GM21737 (cell line): ENCODE measurements around the gene FAM50B.

Experiments
- ATAC-seq: cut with Tn5 transposase; IDR thresholded peaks from one replicate; pipeline ENCODE4 v1.9.1; 2021; ENCODE audit warnings: mild to moderate bottlenecking, moderate library complexity; ENCODE audit not compliant: unreplicated experiment

Gene FAM50B

GRCh38 chr6:3819161-3820110 lies 29.7 kb upstream of the FAM50B start:
- ATAC-seq, result no peak

DNA sequence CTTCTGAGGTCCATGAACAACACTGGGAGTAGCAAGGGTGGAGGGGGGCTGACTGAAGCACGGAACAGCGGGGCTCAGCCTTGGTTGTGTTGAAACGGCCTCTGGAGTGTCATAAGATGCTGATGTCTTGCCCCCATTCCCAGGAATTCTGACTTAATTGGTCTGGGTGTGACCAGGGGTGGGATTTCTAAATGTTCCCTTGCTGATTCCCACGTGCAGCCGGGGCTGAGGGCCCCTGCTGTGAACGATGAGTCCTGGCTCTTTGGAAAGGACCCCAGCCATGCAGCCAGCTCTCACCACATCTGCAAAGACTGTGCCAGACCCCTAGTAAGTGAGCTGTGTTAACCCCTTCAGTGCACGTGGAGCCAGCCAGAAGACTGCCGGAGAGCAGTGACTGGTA lies 28.6 kb upstream of the FAM50B start:
- no peak for ATAC-seq

DNA sequence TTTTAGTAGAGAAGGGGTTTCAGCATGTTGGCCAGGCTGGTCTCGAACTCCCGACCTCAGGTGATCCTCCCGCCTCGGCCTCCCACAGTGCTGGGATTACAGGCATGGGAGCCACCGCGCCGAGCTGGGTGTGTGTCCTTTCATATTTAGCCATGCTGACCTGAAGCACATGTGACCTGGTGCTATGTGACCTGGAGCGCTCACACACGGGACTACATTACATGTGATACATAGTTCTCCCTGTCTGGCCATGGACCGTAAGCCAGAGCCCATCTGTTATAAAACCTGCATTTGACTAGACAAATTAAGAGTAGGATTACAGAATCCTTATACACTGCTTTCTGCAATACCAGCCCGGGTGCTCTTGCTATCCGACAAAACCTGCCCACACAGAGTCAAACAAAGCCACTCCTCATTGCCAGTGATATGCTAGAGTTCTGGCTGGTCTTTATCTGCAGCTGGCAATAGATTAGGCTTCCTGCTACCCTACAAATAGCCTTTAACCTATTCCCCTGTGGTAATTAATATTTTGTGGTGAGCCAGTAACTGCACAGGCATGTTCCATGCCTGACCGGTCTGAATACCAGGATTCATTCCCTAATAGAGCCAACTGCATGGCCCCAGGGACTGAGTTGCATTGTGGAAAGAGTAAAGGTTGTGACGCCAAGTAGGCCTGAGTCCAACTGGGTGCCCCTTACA lies 26.3 kb upstream of the FAM50B start:
- no peak for ATAC-seq

DNA sequence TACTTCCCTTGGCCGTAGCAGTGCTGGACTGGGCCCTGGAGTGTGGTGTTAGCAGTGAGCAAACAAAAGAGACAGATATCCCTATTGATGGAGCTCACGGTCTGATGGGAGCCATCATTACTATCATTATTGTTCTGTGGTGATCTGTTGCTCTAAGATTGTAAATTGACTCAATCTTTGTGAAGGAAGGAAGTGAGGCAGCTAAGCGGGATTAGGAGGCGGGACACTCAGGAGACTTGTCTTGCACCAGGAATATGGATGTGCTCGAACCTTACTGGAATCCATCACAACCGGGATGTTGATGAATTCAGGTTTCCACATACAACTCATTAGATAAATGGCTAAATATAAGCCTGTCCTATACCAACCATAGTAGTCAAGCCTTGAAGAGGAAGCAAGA lies 25.5 kb upstream of the FAM50B start:
- ATAC-seq, result no peak

- no peak for ATAC-seq
Measured at GRCh38 chr6:3825331-3825831, 23.8 kb upstream of the FAM50B start.

DNA sequence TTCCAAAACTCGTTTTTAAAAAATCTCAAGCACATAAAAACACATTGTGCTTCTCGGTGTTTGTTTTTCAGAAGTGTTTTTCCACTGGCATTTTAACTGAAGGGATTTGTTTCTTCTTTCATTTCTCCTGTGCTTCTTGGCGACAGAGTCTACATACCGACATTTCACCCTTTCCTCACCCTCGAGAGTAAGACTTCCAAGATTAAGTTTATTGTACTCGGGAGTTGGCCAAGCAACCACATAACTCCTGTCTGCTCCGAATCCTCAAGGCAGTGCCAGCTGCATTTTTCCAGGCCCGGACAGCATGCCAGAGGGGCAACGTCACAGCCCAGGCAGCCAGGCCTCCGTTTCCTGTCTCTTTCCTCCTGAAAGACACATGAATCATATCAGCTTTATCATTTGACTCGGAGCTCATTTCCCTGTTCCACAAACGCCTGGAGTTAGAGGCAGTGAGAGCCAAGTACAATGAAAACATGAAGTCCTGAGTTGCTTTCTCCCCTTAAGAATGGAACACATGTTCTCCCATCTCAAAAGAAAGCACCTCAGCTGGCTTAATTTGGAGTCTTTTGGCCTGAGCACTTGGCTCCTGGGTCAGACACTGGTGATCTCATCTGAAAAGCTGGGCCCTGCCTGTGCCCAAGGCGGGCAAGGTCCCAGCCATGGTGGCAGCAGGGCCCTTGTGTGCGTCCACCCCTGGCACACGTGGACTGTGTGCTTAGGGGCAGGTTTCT lies 23.2 kb upstream of the FAM50B start:
- ATAC-seq, result no peak

- no peak for ATAC-seq
Measured at GRCh38 chr6:3829285-3829684, 19.9 kb upstream of the FAM50B start.

DNA sequence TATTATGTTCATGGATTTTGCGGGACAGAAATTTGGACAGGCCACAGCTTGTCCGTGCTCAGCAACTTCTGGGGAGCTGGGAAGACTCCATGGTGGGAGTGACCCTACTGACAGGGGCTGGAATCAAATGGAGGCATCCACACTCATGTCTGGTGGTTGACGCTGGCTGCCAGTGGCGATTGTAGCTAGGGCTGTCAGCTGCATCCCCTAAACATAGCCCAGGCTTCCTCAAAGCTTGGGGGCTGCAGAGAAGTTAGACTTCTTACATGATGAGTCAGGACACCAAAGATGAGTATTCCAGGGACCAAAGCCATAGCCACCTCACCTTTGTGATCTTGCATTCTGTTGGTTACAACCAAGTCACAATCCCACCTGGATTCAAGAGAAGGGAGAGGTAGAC lies 18.4 kb upstream of the FAM50B start:
- ATAC-seq, result no peak

DNA sequence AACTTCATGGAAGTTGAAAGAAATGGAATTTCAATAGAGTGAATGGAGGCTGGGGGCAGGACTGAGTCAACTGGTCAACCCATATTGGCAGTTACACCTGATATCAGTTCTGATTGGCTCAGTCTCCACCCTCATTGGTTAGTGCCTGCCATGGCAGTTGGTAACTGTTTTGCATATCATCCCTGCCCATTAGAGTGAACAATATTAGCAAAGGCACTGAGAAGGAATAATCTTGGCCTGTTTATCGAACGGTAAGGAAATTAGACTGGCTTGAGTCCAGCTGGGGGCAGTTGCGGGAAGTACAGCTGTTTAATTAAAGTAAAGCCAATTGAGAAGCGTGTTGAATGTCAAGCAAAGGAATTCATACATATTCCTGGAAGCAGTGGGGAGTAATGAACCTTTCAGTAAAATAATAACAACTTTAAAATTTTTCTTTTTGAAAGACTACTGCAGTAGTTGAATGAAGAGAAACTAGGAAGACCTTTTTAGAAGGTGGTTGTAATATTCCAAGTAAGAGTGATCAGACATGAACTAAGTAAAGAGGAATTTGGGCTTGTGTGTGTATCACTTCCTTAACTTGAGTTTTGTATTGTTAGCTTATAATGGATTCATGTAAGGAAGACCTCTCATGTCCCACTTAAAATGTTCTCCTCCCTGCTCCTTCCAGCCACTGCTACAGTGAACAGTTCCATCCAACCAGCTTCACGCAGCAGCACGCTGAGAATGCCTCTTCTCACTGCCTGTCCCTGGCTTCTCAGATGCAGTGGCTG lies 17.2 kb upstream of the FAM50B start:
- ATAC-seq, result no peak

GRCh38 chr6:3835055-3835731 lies 14.0 kb upstream of the FAM50B start:
- no peak for ATAC-seq

GRCh38 chr6:3835785-3836184 lies 13.4 kb upstream of the FAM50B start:
- ATAC-seq, result no peak

DNA sequence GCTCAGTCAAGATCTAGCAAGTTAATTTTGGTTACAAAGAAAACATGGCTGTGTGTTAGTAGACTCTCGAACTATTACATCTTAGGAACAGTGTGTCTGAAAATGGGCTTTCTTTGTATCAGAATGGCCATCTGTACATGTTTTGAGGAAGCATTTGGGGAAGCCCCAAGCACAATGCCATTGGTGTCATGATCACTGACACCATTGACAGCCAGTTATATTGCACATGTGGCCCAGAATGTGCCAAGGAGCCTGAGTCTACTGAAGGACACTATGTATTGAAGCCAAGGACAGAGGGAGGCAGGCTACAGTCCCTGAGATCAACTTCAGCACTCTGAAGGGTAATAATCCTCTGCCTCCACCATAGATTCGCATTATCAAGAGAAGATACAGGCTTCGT lies 12.6 kb upstream of the FAM50B start:
- no peak for ATAC-seq

- ATAC-seq, result no peak
Measured at GRCh38 chr6:3837781-3838180, 11.4 kb upstream of the FAM50B start.

GRCh38 chr6:3838992-3839867 lies 9.9 kb upstream of the FAM50B start:
- ATAC-seq, result no peak

DNA sequence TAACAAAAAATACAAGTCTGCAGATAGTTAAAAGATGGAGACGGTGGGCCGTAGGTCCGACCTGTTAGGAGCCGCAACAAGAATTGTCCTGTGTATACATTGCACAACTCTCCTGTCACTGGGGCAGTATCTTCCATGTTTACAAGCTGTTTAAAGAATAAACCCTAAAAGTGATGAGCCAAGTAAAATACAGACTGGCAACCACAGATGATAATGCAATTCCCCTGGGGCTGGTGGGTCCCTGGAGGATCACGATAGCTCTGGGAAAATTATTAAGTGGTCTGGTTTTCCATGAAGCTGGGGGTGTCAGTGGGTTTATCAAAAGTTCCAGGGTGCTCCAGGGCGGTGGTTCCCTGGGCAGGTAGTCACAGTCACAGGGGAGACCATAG lies 8.1 kb upstream of the FAM50B start:
- ATAC-seq, result no peak

- no peak for ATAC-seq
Measured at GRCh38 chr6:3841711-3842565, 7.2 kb upstream of the FAM50B start.

DNA sequence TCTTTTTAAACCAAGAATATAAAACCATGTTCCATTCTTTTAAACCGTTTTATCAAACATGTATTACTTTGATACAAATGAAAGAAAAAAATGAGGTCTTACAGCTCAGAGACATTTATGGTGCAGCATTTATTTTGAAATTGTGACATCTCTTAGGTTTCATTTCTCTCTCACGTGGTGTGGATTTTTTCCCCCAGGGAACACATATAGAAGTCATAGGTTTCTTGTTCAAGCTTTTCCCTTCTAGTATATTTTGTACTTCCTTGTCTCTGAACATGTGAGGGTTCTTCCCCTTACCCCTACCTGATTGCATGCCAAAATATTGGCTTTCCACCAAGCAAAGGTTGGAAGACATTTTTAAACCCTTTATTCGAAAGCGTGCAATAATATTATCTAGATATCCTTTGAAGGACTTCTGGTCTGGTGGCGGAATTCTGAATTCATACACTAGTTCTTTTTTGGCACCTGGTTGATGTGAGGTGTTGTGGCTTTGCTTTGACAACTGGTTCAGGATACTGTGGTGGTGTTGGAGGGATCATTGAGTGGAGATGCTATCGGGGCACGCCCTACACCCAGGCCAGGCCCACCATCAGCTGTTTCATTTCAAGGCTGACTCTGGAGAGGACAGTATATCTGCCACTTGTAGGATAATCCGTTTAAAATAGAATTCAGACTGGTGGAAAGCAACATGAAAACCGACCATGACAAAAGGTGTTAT lies 5.6 kb upstream of the FAM50B start:
- ATAC-seq, result no peak

DNA sequence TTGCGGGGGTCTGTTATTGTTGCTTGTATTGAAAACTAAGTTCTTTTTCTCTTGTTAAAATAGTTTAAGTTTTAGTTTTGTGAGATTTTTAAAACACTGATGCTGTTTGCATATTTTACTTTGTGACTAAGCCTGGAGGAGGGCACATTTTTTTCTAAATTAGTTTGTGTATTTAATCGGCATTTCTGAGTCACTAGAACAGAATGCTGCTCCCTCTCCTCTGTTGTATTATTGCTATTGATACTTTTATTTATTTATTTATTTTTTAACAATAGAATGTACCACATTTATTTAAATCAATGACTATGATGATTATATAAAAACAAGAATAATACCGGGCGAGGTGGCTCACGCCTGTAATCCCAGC lies 5.1 kb upstream of the FAM50B start:
- ATAC-seq, result no peak
